ENCODE data around the gene RDH12. TPM values are rescaled to one million over a fixed set of nuclear protein-coding genes. Genes with fewer than 3 reads are reported as not detected.

The RDH12 gene
- total RNA-seq, 1 experiment from 2014 or later: 0.38 TPM

DNA sequence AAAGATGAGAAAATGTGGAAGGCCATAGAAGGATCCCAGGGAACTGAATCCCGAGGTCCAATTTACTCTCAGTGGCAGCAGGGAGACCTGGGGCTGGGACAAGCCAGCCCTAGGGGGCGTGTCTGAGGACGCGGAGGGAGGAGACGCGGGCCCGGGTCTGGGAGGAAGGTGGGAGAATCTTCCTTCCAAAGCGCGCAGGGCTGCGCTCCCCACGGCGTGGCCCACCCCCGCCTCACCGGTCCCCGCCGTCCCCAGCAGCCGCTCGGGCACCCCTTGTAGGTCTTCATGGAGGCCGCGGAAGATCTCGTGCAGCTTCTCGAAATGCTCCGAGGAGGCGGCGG, 27.6 kb upstream of the RDH12 start:
- BruUV-seq (replicated peaks): no TSS peak
- Mint-ChIP-seq H3K27me3 (ENCODE audit: unreplicated experiment) (no peaks in the 10 kb centered on the region), H3K4me3 (ENCODE audit: low read depth, unreplicated experiment) (peak overlapping the region; percentile 88), H3K36me3 (ENCODE audit: insufficient read depth, unreplicated experiment) (peaks cover 40% of the 10 kb centered on the region), H3K4me1 (ENCODE audit: low read depth, unreplicated experiment) (peaks cover 28% of the 10 kb centered on the region), H3K27ac (ENCODE audit: unreplicated experiment) (peak overlapping the region; percentile 83), H3K9me3 (ENCODE audit: low read depth, unreplicated experiment) (no peaks in the 10 kb centered on the region)
- peak; percentile 83 for DNase-seq
- intact Hi-C loops (cut with micrococcal nuclease; ENCODE audit: unreplicated experiment): loop anchor here (10.0 kb wide), 1 partner anchor 91 kb away; no protein-coding TSS in a partner anchor
- TF ChIP-seq, protein P1, sequence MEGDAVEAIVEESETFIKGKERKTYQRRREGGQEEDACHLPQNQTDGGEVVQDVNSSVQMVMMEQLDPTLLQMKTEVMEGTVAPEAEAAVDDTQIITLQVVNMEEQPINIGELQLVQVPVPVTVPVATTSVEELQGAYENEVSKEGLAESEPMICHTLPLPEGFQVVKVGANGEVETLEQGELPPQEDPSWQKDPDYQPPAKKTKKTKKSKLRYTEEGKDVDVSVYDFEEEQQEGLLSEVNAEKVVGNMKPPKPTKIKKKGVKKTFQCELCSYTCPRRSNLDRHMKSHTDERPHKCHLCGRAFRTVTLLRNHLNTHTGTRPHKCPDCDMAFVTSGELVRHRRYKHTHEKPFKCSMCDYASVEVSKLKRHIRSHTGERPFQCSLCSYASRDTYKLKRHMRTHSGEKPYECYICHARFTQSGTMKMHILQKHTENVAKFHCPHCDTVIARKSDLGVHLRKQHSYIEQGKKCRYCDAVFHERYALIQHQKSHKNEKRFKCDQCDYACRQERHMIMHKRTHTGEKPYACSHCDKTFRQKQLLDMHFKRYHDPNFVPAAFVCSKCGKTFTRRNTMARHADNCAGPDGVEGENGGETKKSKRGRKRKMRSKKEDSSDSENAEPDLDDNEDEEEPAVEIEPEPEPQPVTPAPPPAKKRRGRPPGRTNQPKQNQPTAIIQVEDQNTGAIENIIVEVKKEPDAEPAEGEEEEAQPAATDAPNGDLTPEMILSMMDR (IDR thresholded peaks at IDR 0.05; ENCODE audit: unreplicated experiment): no peak
- CTCF ChIA-PET: interaction anchor here (2.8 kb wide), 1 partner anchor 30 kb away, joined by 18 read pairs; no protein-coding TSS in a partner anchor

DNA sequence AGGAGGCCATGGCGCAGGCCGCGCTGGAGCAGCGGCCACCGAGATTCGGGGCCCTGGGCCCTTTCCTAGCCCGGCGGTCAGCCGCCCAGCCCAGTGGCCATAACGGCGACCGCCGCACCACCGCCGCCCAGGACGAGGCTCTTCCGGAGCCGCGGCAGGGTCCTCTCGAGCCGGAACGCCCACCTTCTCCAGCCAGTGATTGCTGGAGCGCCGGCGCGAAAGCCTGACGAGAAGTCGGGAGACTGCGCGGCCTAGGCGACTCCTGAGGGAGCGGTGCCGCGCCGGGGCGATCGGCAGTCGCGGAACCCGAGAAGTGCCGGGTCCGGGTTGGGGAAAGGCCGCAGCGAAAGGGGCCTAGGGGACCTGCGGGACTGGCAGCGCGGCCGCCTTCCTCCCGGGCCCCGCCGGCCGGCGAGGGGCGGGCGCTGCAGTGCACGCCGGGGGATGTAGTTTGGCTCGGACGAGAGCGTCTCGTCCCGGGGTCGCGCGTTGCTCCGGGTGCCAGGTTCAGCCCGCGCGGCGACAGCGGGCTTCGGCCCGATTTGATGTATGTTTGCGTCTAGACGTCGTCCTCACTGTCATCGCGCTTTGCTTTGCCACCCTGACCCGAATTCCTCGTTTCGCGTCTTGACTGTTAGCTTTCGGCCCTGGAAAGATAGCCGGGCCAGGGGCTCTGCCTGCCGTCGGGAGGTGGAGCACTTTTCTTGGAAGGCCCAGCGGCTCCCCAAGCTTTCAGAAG, 27.0 kb upstream of the RDH12 start, which contains the start of gene VTI1B:
Gene VTI1B (minus strand): TSS at position 153 of the 739 bp plus-strand sequence. CDS start 143 bp downstream, at position 10.
- peak; percentile 78 for DNase-seq
- peak within 1 kb of the TSS; percentile 83 for H3K27ac Mint-ChIP-seq (ENCODE audit: unreplicated experiment)
- no peaks in the 10 kb centered on the region for H3K9me3 Mint-ChIP-seq (ENCODE audit: low read depth, unreplicated experiment)
- BruUV-seq (replicated peaks): TSS peak; percentile 30
- CTCF ChIA-PET: interaction anchor here (0.6 to 2.8 kb wide), 4 partner anchors 12 to 234 kb away, joined by 3 to 18 read pairs (median 9); no protein-coding TSS in a partner anchor
- intact Hi-C loops (cut with micrococcal nuclease; ENCODE audit: unreplicated experiment): loop anchor here (10.0 kb wide), 1 partner anchor 90 kb away; no protein-coding TSS in a partner anchor
- H3K27me3 Mint-ChIP-seq (ENCODE audit: unreplicated experiment): no peaks in the 10 kb centered on the region
- peaks cover 28% of the 10 kb centered on the region for H3K4me1 Mint-ChIP-seq (ENCODE audit: low read depth, unreplicated experiment)
- peak within 1 kb of the TSS; percentile 88 for H3K4me3 Mint-ChIP-seq (ENCODE audit: low read depth, unreplicated experiment)
- H3K36me3 Mint-ChIP-seq (ENCODE audit: insufficient read depth, unreplicated experiment): peaks cover 40% of the 10 kb centered on the region
- TF ChIP-seq, protein P1 (IDR thresholded peaks at IDR 0.05; ENCODE audit: unreplicated experiment): no peak

DNA sequence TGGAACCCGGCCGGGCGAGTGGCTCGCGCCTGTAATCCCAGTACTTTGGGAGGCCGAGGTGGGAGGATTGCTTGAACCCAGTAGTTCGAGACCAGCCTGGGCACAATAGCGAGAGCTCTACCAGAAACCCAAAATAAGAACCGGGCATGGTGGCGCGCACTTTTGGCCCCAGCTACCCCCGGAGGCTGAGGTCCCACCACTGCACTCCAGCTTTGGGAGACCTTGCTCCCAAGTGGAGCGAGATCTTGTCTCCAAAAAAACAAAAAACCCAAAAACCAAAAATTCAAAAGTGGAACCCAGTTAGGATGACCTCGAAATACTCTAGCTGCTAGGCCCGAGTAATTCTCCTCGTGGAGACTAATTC, 26.5 kb upstream of the RDH12 start:
- Mint-ChIP-seq H3K36me3 (ENCODE audit: insufficient read depth, unreplicated experiment) (peaks cover 40% of the 10 kb centered on the region), H3K27me3 (ENCODE audit: unreplicated experiment) (no peaks in the 10 kb centered on the region), H3K4me1 (ENCODE audit: low read depth, unreplicated experiment) (peaks cover 28% of the 10 kb centered on the region), H3K4me3 (ENCODE audit: low read depth, unreplicated experiment) (peak overlapping the region; percentile 88), H3K27ac (ENCODE audit: unreplicated experiment) (peak overlapping the region; percentile 83), H3K9me3 (ENCODE audit: low read depth, unreplicated experiment) (no peaks in the 10 kb centered on the region)
- no peak for DNase-seq
- CTCF ChIA-PET: interaction anchor here (0.6 to 2.8 kb wide), 3 partner anchors 12 to 144 kb away, joined by 5 to 18 read pairs (median 13); no protein-coding TSS in a partner anchor
- TF ChIP-seq, protein P1 (IDR thresholded peaks at IDR 0.05; ENCODE audit: unreplicated experiment): no peak
- intact Hi-C loops (cut with micrococcal nuclease; ENCODE audit: unreplicated experiment): loop anchor here (10.0 kb wide), 1 partner anchor 90 kb away; no protein-coding TSS in a partner anchor
- BruUV-seq (replicated peaks): no TSS peak

DNA sequence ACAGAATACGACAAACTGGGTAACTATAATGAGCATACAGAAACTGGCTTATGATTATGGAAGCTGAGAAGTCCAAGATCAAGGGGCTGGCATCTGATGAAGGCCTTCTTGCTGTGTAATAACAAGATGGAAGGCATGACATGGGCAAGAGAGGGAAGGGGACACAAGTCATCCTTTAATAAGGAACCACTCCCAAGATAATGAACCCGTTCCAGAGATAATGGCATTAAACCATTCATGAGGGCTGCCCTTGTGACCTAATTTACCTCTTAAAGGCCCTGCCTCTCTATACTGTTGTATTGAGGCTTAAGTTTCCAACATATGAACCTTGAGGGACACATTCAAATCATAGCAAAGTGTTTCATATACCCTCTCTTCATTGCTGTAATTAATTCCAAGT, 22.7 kb upstream of the RDH12 start:
- DNase-seq: no peak
- intact Hi-C loops (cut with micrococcal nuclease; ENCODE audit: unreplicated experiment): loop anchor here (10.0 kb wide), 1 partner anchor 86 kb away; no protein-coding TSS in a partner anchor
- CTCF ChIA-PET: no interaction called here
- Mint-ChIP-seq H3K27ac (ENCODE audit: unreplicated experiment) (no peak overlapping the region), H3K4me1 (ENCODE audit: low read depth, unreplicated experiment) (peaks cover 26% of the 10 kb centered on the region), H3K4me3 (ENCODE audit: low read depth, unreplicated experiment) (no peak overlapping the region), H3K9me3 (ENCODE audit: low read depth, unreplicated experiment) (no peaks in the 10 kb centered on the region), H3K36me3 (ENCODE audit: insufficient read depth, unreplicated experiment) (peaks cover 52% of the 10 kb centered on the region), H3K27me3 (ENCODE audit: unreplicated experiment) (no peaks in the 10 kb centered on the region)
- TF ChIP-seq, protein P1 (IDR thresholded peaks at IDR 0.05; ENCODE audit: unreplicated experiment): no peak
- no TSS peak for BruUV-seq (replicated peaks)

Measured in Calu3 (cell line).